Neural cell (in vitro differentiated cells): Measurements from ENCODE around the gene TMPRSS4. TPM values are rescaled to one million over a fixed set of nuclear protein-coding genes. Genes with fewer than 3 reads are reported as not detected.

Source experiments
- H2AFZ ChIP-seq: fragments of 200-600, 300-800 bp; sonication (generic), shearing (Covaris generic); 2 replicates; pipeline ENCODE4 v1.6.0; 2014; ENCODE audit warnings: low read depth, mild to moderate bottlenecking, antibody characterized with exemption, low read length, moderate library complexity
- H3F3A ChIP-seq: fragments of 200-600 bp; shearing (Covaris generic); 2 replicates; pipeline ENCODE4 v1.6.1; 2016; ENCODE audit warnings: mild to moderate bottlenecking, moderate library complexity, mixed read lengths, antibody characterized with exemption, low read length; ENCODE audit not compliant: insufficient read depth, poor library complexity, severe bottlenecking
- H3K27ac ChIP-seq: fragments of 200-600, 300-800 bp; sonication (generic), shearing (Covaris generic); 2 replicates; pipeline ENCODE4 v1.5.1; 2014; ENCODE audit warnings: mild to moderate bottlenecking, low read length, moderate library complexity
- H3K27me3 ChIP-seq: fragments of 300-800, 200-600 bp; sonication (generic), shearing (Covaris generic); 2 replicates; pipeline ENCODE4 v1.6.0; 2014; ENCODE audit warnings: mild to moderate bottlenecking, low read depth, low read length, moderate library complexity; ENCODE audit not compliant: insufficient read depth
- H3K36me3 ChIP-seq: fragments of 300-800, 200-600 bp; sonication (generic), shearing (Covaris generic); 2 replicates; pipeline ENCODE4 v1.5.1; 2014; ENCODE audit warnings: mild to moderate bottlenecking, antibody characterized with exemption, low read length, moderate library complexity; ENCODE audit not compliant: insufficient read depth
- H3K4me2 ChIP-seq: fragments of 300-800, 200-600 bp; sonication (generic), shearing (Covaris generic); 2 replicates; pipeline ENCODE4 v1.6.0; 2014; ENCODE audit warnings: mild to moderate bottlenecking, low read length
- H3K4me3 ChIP-seq: fragments of 300-800, 200-600 bp; sonication (generic), shearing (Covaris generic); 2 replicates; pipeline ENCODE4 v1.5.1; 2014; ENCODE audit warnings: mild to moderate bottlenecking, low read length, moderate library complexity
- H3K79me2 ChIP-seq: fragments of 200-600 bp; shearing (Covaris generic); replicated peaks from 2 replicates; pipeline ENCODE4 v1.6.0; 2014; ENCODE audit warnings: mild to moderate bottlenecking, low read length, moderate library complexity; ENCODE audit not compliant: insufficient read depth
- H3K9ac ChIP-seq: fragments of 300-800, 200-600 bp; sonication (generic), shearing (Covaris generic); 2 replicates; pipeline ENCODE4 v1.6.1; 2016; ENCODE audit warnings: mild to moderate bottlenecking, low read length, mixed read lengths
- H3K9me2 ChIP-seq: fragments of 200-600 bp; shearing (Covaris generic); 2 replicates; pipeline ENCODE4 v1.6.1; 2016; ENCODE audit warnings: mild to moderate bottlenecking, low read length, mixed read lengths; ENCODE audit not compliant: insufficient read depth
- H3K9me3 ChIP-seq: fragments of 200-600, 300-800 bp; sonication (generic), shearing (Covaris generic); 2 replicates; pipeline ENCODE4 v1.6.1; 2016; ENCODE audit warnings: mild to moderate bottlenecking, mixed run types, low read length, moderate library complexity, mixed read lengths
- H4K20me1 ChIP-seq: fragments of 200-600 bp; shearing (Covaris generic); 2 replicates; pipeline ENCODE4 v1.6.1; 2016; ENCODE audit warnings: mild to moderate bottlenecking, mixed run types; ENCODE audit not compliant: insufficient read depth
- CTCF ChIP-seq: fragments of 450-650 bp; IDR thresholded peaks from 2 replicates; pipeline ENCODE4 v1.5.1; 2014; ENCODE audit warnings: antibody characterized with exemption, mild to moderate bottlenecking, moderate library complexity; ENCODE audit not compliant: poor library complexity, severe bottlenecking
- EP300 ChIP-seq: fragments of 450-650 bp; conservative IDR thresholded peaks from 2 replicates; pipeline ENCODE4 v1.6.1; 2014; ENCODE audit warnings: antibody characterized with exemption, mild to moderate bottlenecking, moderate library complexity; ENCODE audit not compliant: poor library complexity, severe bottlenecking
- EZH2 ChIP-seq: fragments of 200-600, 300-800 bp; shearing (Covaris generic), sonication (generic); IDR thresholded peaks from 2 replicates; pipeline ENCODE4 v1.6.1; 2014; ENCODE audit warnings: antibody characterized with exemption, low read length, borderline replicate concordance, mild to moderate bottlenecking; ENCODE audit not compliant: insufficient read depth, poor library complexity, severe bottlenecking
- MXI1 ChIP-seq: fragments of 450-650 bp; conservative IDR thresholded peaks from 2 replicates; pipeline ENCODE4 v1.6.1; 2014; ENCODE audit warnings: antibody characterized with exemption, mild to moderate bottlenecking; ENCODE audit not compliant: poor library complexity, severe bottlenecking
- POLR2AphosphoS5 ChIP-seq: IDR thresholded peaks from 2 replicates; pipeline ENCODE4 v1.6.1; 2012
- RAD21 ChIP-seq: fragments of 450-650 bp; conservative IDR thresholded peaks from 2 replicates; pipeline ENCODE4 v1.6.1; 2014; ENCODE audit warnings: antibody characterized with exemption, mild to moderate bottlenecking, moderate library complexity
- REST ChIP-seq: IDR thresholded peaks from 2 replicates; pipeline ENCODE4 v1.6.1; 2012; ENCODE audit warnings: borderline replicate concordance
- SMC3 ChIP-seq: fragments of 450-650 bp; conservative IDR thresholded peaks from 2 replicates; pipeline ENCODE4 v1.6.1; 2014; ENCODE audit warnings: antibody characterized with exemption, mild to moderate bottlenecking, moderate library complexity; ENCODE audit not compliant: poor library complexity
- TAF1 ChIP-seq: IDR thresholded peaks from 2 replicates; pipeline ENCODE4 v1.6.1; 2012; ENCODE audit warnings: low read depth
- polyA plus RNA-seq: library from polyadenylated mRNA; depleted of rRNA; stranded (reverse); fragments of >200 nt; gene quantifications from 2 replicates; pipeline ENCODE4 v1.2.3, GENCODE V29; 2014

Gene TMPRSS4
- polyA plus RNA-seq, 1 donor from 2014 or later, result not detected

- Histone ChIP-seq H2AFZ (no peak overlapping the region), H3K36me3 (no peaks in the 10 kb centered on the region), H3K27ac (no peak overlapping the region), H3K9me2 (no peaks in the 10 kb centered on the region), H4K20me1 (no peaks in the 10 kb centered on the region), H3F3A (no peaks in the 10 kb centered on the region), H3K9me3 (no peaks in the 10 kb centered on the region), H3K4me3 (no peak overlapping the region), H3K9ac (no peak overlapping the region), H3K27me3 (peaks cover 66% of the 10 kb centered on the region), H3K79me2 (no peaks in the 10 kb centered on the region), H3K4me2 (no peak overlapping the region)
- TF ChIP-seq EZH2 (no peak), POLR2AphosphoS5 (no peak), SMC3 (no peak), MXI1 (no peak), EP300 (no peak), CTCF (no peak), TAF1 (no peak), REST (no peak), RAD21 (no peak)
Observed at GRCh38 chr11:118148856-118149255, 72.0 kb downstream of the TMPRSS4 start.

GRCh38 chr11:118149493-118149892, 72.6 kb downstream of the TMPRSS4 start:
- H3K4me3 ChIP-seq, result no peak overlapping the region
- H4K20me1 ChIP-seq, result no peaks in the 10 kb centered on the region
- H3K79me2 ChIP-seq, result no peaks in the 10 kb centered on the region
- no peak overlapping the region for H3K27ac ChIP-seq
- H3F3A ChIP-seq, result no peaks in the 10 kb centered on the region
- H3K27me3 ChIP-seq, result peaks cover 69% of the 10 kb centered on the region
- H3K36me3 ChIP-seq, result no peaks in the 10 kb centered on the region
- no peak overlapping the region for H2AFZ ChIP-seq
- H3K4me2 ChIP-seq, result no peak overlapping the region
- no peak overlapping the region for H3K9ac ChIP-seq
- no peaks in the 10 kb centered on the region for H3K9me2 ChIP-seq
- no peaks in the 10 kb centered on the region for H3K9me3 ChIP-seq
- TF ChIP-seq MXI1, result no peak

GRCh38 chr11:118151431-118151830, 74.6 kb downstream of the TMPRSS4 start:
- no peaks in the 10 kb centered on the region for H4K20me1 ChIP-seq
- no peaks in the 10 kb centered on the region for H3K36me3 ChIP-seq
- no peak overlapping the region for H3K4me3 ChIP-seq
- H3K9ac ChIP-seq, result no peak overlapping the region
- H3K79me2 ChIP-seq, result no peaks in the 10 kb centered on the region
- no peak overlapping the region for H2AFZ ChIP-seq
- no peaks in the 10 kb centered on the region for H3K9me2 ChIP-seq
- no peaks in the 10 kb centered on the region for H3F3A ChIP-seq
- H3K9me3 ChIP-seq, result no peaks in the 10 kb centered on the region
- TF ChIP-seq TAF1 (no peak), REST (no peak), MXI1 (no peak), SMC3 (no peak), RAD21 (no peak), CTCF (no peak), EZH2 (no peak)
- H3K27ac ChIP-seq, result no peak overlapping the region
- peaks cover 78% of the 10 kb centered on the region for H3K27me3 ChIP-seq
- no peak overlapping the region for H3K4me2 ChIP-seq
